Duodenal mucosa (tissue), 2 donors: ENCODE data around the gene YAE1.

Source experiments
- H3K27ac ChIP-seq: one replicate; pipeline ENCODE4 v1.7.0; 2013; ENCODE audit warnings: low read depth, low read length
- H3K27me3 ChIP-seq, 2 donors: one replicate each; pipeline ENCODE4 v1.7.0; 2013; ENCODE audit warnings: low read length in 2 of 2, control low read depth in 1 of 2; ENCODE audit not compliant: insufficient read depth in 2 of 2, control insufficient read depth in 1 of 2
- H3K36me3 ChIP-seq, 2 donors: one replicate each; pipeline ENCODE4 v1.7.0; 2013; ENCODE audit warnings: low read length in 2 of 2, control low read depth in 1 of 2; ENCODE audit not compliant: insufficient read depth in 2 of 2, control insufficient read depth in 1 of 2
- H3K4me1 ChIP-seq, 2 donors: one replicate each; pipeline ENCODE4 v1.7.0; 2013; ENCODE audit warnings: low read length in 2 of 2, control low read depth in 1 of 2; ENCODE audit not compliant: insufficient read depth in 2 of 2, control insufficient read depth in 1 of 2
- H3K4me3 ChIP-seq, 2 donors: one replicate each; pipeline ENCODE4 v1.7.0; 2013; ENCODE audit warnings: low read length in 2 of 2, low read depth in 1 of 2
- H3K9ac ChIP-seq, 2 donors: one replicate each; pipeline ENCODE4 v1.7.0; 2013; ENCODE audit warnings: low read length in 2 of 2, low read depth in 1 of 2
- H3K9me3 ChIP-seq, 2 donors: one replicate each; pipeline ENCODE4 v1.7.0; 2013; ENCODE audit warnings: low read length in 2 of 2, control low read depth in 1 of 2; ENCODE audit not compliant: control insufficient read depth in 1 of 2

The YAE1 gene

DNA sequence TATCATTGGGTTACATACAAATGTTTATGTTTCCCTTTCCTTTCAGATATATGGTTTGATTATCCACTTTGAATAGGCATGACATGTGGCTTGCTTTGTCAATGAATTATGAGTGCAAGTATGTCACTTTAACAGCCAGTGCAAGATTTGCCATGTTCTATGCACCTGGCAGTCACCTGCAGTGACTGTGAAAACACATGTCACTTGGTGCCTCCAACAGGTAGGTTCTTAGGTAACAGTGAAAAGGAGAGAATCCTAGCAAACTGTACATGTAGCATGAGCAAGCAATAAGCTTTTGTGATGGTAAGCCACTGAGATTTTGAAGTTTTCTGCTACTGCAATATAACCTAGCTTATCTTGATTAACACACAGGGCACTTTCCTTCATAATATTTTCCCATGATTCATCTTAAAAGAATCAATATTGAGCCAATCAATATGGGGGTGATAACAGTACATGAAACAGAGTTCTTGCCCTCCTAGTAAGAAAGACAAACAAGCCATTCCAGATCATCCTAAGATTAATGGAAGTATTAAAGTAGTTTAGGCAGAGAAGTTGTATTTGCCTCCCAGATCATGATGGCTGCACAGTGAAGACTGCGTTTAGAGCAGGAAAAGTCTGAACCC lies 49.3 kb downstream of the YAE1 start:
- Histone ChIP-seq H3K27ac (no peak overlapping the region), H3K9me3 (no peaks in the 10 kb centered on the region), H3K4me1 (peaks cover 0 to 7% of the 10 kb centered on the region in 2 donors), H3K36me3 (no peaks in the 10 kb centered on the region), H3K4me3 (no peak overlapping the region), H3K9ac (no peak overlapping the region), H3K27me3 (peaks cover 0 to 4% of the 10 kb centered on the region in 2 donors)

DNA sequence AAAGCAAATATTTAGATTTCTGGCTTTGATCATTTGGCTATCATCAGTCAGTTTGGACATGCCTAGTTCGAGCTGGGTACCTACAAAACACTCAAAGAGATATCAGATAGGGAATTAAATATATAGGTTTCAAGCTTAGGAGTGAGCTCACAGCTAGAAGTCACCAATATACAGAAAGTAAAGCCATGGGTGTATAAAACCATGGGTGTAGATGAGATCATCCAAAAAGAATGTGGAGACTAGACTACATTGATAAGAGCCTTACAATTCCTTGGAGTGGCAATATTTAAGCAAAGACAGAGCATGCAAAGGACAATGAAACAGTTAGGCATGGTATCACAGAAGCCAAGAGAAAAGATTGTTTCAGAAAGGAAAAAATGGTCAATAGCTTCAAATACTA lies 49.9 kb downstream of the YAE1 start:
- Histone ChIP-seq H3K4me3 (no peak overlapping the region), H3K27me3 (peaks cover 0 to 4% of the 10 kb centered on the region in 2 donors), H3K9ac (no peak overlapping the region), H3K4me1 (peaks cover 0 to 7% of the 10 kb centered on the region in 2 donors), H3K27ac (no peak overlapping the region), H3K9me3 (no peaks in the 10 kb centered on the region), H3K36me3 (no peaks in the 10 kb centered on the region)

DNA sequence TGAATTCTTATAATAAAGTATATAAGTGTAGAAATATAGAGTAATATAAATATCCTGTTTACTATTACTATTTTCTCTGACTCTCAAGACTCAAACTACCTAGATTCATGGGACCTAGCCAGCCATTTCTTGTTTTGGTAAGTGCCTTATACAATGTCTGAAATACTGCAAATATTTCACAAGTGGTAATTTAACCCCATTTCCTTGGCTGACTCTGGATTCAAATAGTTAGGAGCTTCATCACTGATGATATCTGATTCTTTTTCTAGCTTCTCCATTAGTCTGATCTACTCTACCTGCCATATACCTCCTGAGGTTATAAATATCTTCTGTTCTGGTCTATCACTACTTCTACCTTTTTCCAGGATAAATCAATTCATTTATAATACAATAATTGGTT lies 50.8 kb downstream of the YAE1 start:
- H3K27me3 ChIP-seq = peaks cover 0 to 3% of the 10 kb centered on the region in 2 donors
- H3K9ac ChIP-seq = no peak overlapping the region
- no peak overlapping the region for H3K27ac ChIP-seq
- H3K4me1 ChIP-seq = peaks cover 0 to 9% of the 10 kb centered on the region in 2 donors
- H3K36me3 ChIP-seq = no peaks in the 10 kb centered on the region
- H3K9me3 ChIP-seq = no peaks in the 10 kb centered on the region
- H3K4me3 ChIP-seq = no peak overlapping the region

DNA sequence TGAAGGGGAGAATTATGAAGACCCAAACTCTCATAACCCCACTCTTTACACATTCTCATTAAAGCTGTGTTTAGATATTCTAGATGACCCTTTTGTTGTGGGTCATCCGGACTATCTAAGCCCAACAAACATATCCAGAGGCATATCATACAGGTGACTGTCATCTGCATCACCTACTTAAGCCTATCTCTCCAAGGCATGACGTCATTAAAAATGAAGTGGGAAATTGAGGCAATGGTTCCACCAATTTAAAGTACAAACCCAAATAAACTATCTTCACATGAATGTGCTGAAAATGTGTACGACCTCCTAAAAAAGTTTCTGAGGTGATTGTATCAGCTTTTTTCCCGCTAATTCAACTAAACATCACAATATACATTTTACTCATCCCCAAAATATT lies 52.7 kb downstream of the YAE1 start:
- no peak overlapping the region for H3K4me3 ChIP-seq
- peaks cover 6 to 16% of the 10 kb centered on the region in 2 donors for H3K4me1 ChIP-seq
- no peak overlapping the region for H3K9ac ChIP-seq
- no peaks in the 10 kb centered on the region for H3K27me3 ChIP-seq
- H3K27ac ChIP-seq = no peak overlapping the region
- no peaks in the 10 kb centered on the region for H3K36me3 ChIP-seq
- no peaks in the 10 kb centered on the region for H3K9me3 ChIP-seq

DNA sequence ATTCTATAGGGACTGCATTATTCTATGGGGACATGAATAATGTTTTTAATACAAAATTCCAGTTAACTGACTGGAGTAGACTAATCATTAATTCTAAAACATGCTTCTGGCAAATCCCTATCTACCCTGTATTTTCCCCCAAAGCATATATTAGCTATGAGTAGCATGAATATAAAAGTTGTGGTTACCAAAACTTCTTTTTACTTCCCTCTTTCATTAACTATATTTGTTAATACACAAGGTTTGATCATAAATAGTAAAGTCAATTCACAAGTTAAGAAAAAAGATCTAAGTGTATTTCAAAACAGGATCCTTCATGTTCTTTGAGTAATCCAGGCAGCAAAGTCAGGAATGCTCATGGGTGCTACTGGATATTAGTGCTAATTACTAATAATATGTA lies 54.3 kb downstream of the YAE1 start:
- no peaks in the 10 kb centered on the region for H3K27me3 ChIP-seq
- no peaks in the 10 kb centered on the region for H3K9me3 ChIP-seq
- no peaks in the 10 kb centered on the region for H3K36me3 ChIP-seq
- H3K9ac ChIP-seq = no peak overlapping the region
- H3K4me3 ChIP-seq = no peak overlapping the region
- no peak overlapping the region for H3K27ac ChIP-seq
- peaks cover 19 to 25% of the 10 kb centered on the region in 2 donors for H3K4me1 ChIP-seq

DNA sequence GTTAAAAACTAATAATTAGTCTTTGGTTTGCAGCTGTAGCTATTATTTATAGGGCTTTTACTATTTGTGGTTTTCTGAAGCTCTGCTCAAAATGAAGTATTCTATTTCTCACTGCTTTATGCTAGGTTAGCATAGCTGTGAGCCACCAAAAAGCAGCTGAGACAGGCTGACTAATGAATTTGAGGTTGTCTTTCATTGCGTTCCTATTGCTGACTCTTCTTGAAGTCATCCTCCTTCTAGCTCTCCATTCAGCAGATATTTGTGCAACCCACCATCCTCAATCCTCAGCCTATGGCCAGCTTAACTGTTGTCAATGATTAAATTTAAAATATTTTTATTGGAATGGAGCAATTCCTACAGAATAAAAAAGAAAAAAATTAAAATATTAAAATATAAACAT lies 55.1 kb downstream of the YAE1 start:
- Histone ChIP-seq H3K36me3 (no peaks in the 10 kb centered on the region), H3K4me1 (peaks cover 27 to 28% of the 10 kb centered on the region in 2 donors), H3K27ac (no peak overlapping the region), H3K27me3 (no peaks in the 10 kb centered on the region), H3K9ac (no peak overlapping the region), H3K4me3 (no peak overlapping the region), H3K9me3 (no peaks in the 10 kb centered on the region)

DNA sequence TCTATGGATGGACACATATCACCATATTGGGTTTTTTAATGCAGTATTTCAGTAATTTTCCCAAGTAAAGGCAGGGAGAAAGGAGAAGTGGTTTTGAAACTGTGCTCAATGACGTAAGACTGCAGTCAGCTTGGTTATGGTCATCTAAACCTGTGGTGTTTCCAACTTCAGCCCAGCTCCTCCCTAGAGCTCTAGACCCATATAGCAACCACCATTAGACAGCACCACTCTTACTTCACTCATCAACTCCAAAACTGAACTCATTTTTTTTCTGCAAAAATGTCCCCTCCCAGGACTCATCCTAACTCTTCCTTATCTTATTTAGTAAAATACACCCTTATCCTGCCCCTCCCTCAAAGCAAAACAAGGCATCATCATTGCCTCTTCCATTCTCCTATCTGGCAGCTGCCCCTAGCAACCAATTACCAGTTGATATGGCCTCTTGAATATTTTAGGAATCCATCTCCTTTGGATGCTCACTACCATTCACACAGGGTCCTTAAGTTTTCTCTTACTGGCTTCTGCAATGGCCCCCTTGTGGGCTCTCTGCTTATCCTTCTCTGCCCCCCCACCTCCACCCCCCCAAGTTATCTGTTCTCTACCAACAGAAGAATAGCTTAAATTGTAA lies 55.7 kb downstream of the YAE1 start:
- H3K27me3 ChIP-seq = no peaks in the 10 kb centered on the region
- no peak overlapping the region for H3K9ac ChIP-seq
- H3K27ac ChIP-seq = no peak overlapping the region
- H3K9me3 ChIP-seq = no peaks in the 10 kb centered on the region
- H3K4me3 ChIP-seq = no peak overlapping the region
- H3K36me3 ChIP-seq = no peaks in the 10 kb centered on the region
- peaks cover 30% of the 10 kb centered on the region in 2 donors for H3K4me1 ChIP-seq
